HEK293 (cell line): ENCODE measurements around the gene MGLL.

ENCODE experiments used
- CTCF ChIA-PET: fragments of 350-600 bp; formaldehyde crosslinking; extraction: SDS; loops from one replicate; lab custom pipeline; 2021; ENCODE audit warnings: antibody characterized with exemption; lab: Yijun Ruan, JAX
- POLR2A ChIA-PET: fragments of 300-600 bp; formaldehyde crosslinking; extraction: SDS; loops from one replicate; lab custom pipeline; 2020; ENCODE audit warnings: antibody characterized with exemption, inconsistent platforms; lab: Yijun Ruan, JAX
- H3K27ac ChIP-seq: fragments of 200-500 bp; sonication (Bioruptor generic); 2 replicates; pipeline ENCODE4 v1.5.1; 2014; ENCODE audit warnings: low read depth, low read length, control low read depth, inconsistent platforms; ENCODE audit errors: extremely low read depth
- H3K36me3 ChIP-seq, 2 experiments: fragments of 200-500 bp in 1 of 2; sonication (Bioruptor generic) in 1 of 2; 1 replicate in 1 of 2; 2 replicates in 1 of 2; pipeline ENCODE4 v1.5.1; 2014 to 2017; ENCODE audit warnings: inconsistent platforms in 2 of 2, low read length in 2 of 2; ENCODE audit not compliant: control insufficient read depth in 2 of 2, insufficient read depth in 1 of 2
- H3K4me1 ChIP-seq: fragments of 200-500 bp; sonication (Bioruptor generic); 2 replicates; pipeline ENCODE4 v1.5.1; 2014; ENCODE audit warnings: mild to moderate bottlenecking, low read length, inconsistent platforms; ENCODE audit not compliant: control insufficient read depth, insufficient read depth
- H3K4me3 ChIP-seq: 2 replicates; pipeline ENCODE4 v1.5.1; 2011; ENCODE audit warnings: low read depth, mild to moderate bottlenecking, control low read depth, low read length, moderate library complexity
- H3K9me3 ChIP-seq: fragments of 200-500 bp; sonication (Bioruptor generic); 2 replicates; pipeline ENCODE4 v1.5.1; 2014; ENCODE audit warnings: low read depth, low read length, inconsistent platforms; ENCODE audit not compliant: control insufficient read depth, insufficient read depth
- PRDM2 ChIP-seq: fragments of 450-650 bp; formaldehyde crosslinking; IDR thresholded peaks from 2 replicates; pipeline ENCODE4 v1.5.1; 2016; ENCODE audit warnings: missing biosample characterization, missing genetic modification characterization, borderline replicate concordance
- REST ChIP-seq: fragments of 450-650 bp; formaldehyde crosslinking; IDR thresholded peaks from 2 replicates; pipeline ENCODE4 v1.5.1; 2016; ENCODE audit warnings: missing biosample characterization, missing genetic modification characterization
- SCRT1 ChIP-seq: fragments of 450-650 bp; formaldehyde crosslinking; IDR thresholded peaks from 2 replicates; pipeline ENCODE4 v1.5.1; 2016; ENCODE audit warnings: missing biosample characterization, missing genetic modification characterization, borderline replicate concordance
- WT1 ChIP-seq: fragments of 450-650 bp; formaldehyde crosslinking; IDR thresholded peaks from 2 replicates; pipeline ENCODE4 v1.5.1; 2016; ENCODE audit warnings: missing biosample characterization, missing genetic modification characterization
- ZNF114 ChIP-seq: fragments of 450-650 bp; formaldehyde crosslinking; IDR thresholded peaks from 2 replicates; pipeline ENCODE4 v1.5.0; 2017; ENCODE audit warnings: missing biosample characterization, missing genetic modification characterization
- ZNF132 ChIP-seq: fragments of 450-650 bp; formaldehyde crosslinking; IDR thresholded peaks from 2 replicates; pipeline ENCODE4 v1.5.1; 2017; ENCODE audit warnings: missing biosample characterization, missing genetic modification characterization, borderline replicate concordance
- ZNF138 ChIP-seq: fragments of 450-650 bp; formaldehyde crosslinking; IDR thresholded peaks from 2 replicates; pipeline ENCODE4 v1.5.1; 2016; ENCODE audit warnings: missing biosample characterization, missing genetic modification characterization, borderline replicate concordance
- ZNF19 ChIP-seq: fragments of 450-650 bp; formaldehyde crosslinking; IDR thresholded peaks from 2 replicates; pipeline ENCODE4; 2016; ENCODE audit warnings: missing biosample characterization, missing genetic modification characterization, low read depth
- ZNF2 ChIP-seq: fragments of 450-650 bp; formaldehyde crosslinking; IDR thresholded peaks from 2 replicates; pipeline ENCODE4 v1.5.1; 2016; ENCODE audit warnings: missing biosample characterization, missing genetic modification characterization
- ZNF280D ChIP-seq: fragments of 450-650 bp; formaldehyde crosslinking; IDR thresholded peaks from 2 replicates; pipeline ENCODE4 v1.5.1; 2016; ENCODE audit warnings: missing biosample characterization, missing genetic modification characterization
- ZNF324 ChIP-seq: fragments of 450-650 bp; formaldehyde crosslinking; IDR thresholded peaks from 2 replicates; pipeline ENCODE4 v1.5.1; 2016; ENCODE audit warnings: missing biosample characterization, missing genetic modification characterization
- ZNF473 ChIP-seq: fragments of 450-650 bp; formaldehyde crosslinking; IDR thresholded peaks from 2 replicates; pipeline ENCODE4 v1.5.1; 2017; ENCODE audit warnings: missing biosample characterization, missing genetic modification characterization
- ZNF518A ChIP-seq: fragments of 450-650 bp; formaldehyde crosslinking; conservative IDR thresholded peaks from 2 replicates; pipeline ENCODE4 v1.5.1; 2016; ENCODE audit warnings: low read depth, missing biosample characterization, missing genetic modification characterization
- ZNF529 ChIP-seq: fragments of 450-650 bp; formaldehyde crosslinking; IDR thresholded peaks from 2 replicates; pipeline ENCODE4 v1.5.1; 2017; ENCODE audit warnings: missing genetic modification characterization, missing biosample characterization; ENCODE audit not compliant: insufficient replicate concordance
- ZNF560 ChIP-seq: fragments of 450-650 bp; formaldehyde crosslinking; IDR thresholded peaks from 2 replicates; pipeline ENCODE4 v1.5.1; 2017; ENCODE audit warnings: missing biosample characterization, missing genetic modification characterization, borderline replicate concordance
- ZNF600 ChIP-seq: fragments of 450-650 bp; formaldehyde crosslinking; IDR thresholded peaks from 2 replicates; pipeline ENCODE4 v1.5.1; 2016; ENCODE audit warnings: missing biosample characterization, missing genetic modification characterization
- ZNF837 ChIP-seq: fragments of 450-650 bp; formaldehyde crosslinking; IDR thresholded peaks from 2 replicates; pipeline ENCODE4 v1.5.1; 2016; ENCODE audit warnings: missing biosample characterization, missing genetic modification characterization

Gene MGLL

GRCh38 chr3:127711896-127712295, 110.4 kb downstream of the MGLL start:
- CTCF ChIA-PET, result no interaction called here
- Histone ChIP-seq H3K9me3 (no peaks in the 10 kb centered on the region), H3K4me1 (no peaks in the 10 kb centered on the region), H3K27ac (no peak overlapping the region), H3K36me3 (no peaks in the 10 kb centered on the region), H3K4me3 (no peak overlapping the region)
- POLR2A ChIA-PET, result no interaction called here
- no peak for TF ChIP-seq ZNF837 (tag by site-specific recombination)
- TF ChIP-seq ZNF19 (tag by site-specific recombination), result no peak
- no peak for TF ChIP-seq ZNF324 (tag by site-specific recombination)
- no peak for TF ChIP-seq ZNF114 (tag by site-specific recombination)
- TF ChIP-seq ZNF529 (tag by site-specific recombination), result no peak
- TF ChIP-seq ZNF473 (tag by site-specific recombination), result no peak
- TF ChIP-seq PRDM2 (tag by site-specific recombination), result no peak
- no peak for TF ChIP-seq ZNF518A
- no peak for TF ChIP-seq ZNF138 (tag by site-specific recombination)
- no peak for TF ChIP-seq ZNF132 (tag by site-specific recombination)

GRCh38 chr3:127711021-127711695, 111.2 kb downstream of the MGLL start:
- no peaks in the 10 kb centered on the region for H3K4me1 ChIP-seq
- ChIA-PET CTCF (interaction anchor here (0.6 kb wide), 1 partner anchor 172 kb away, joined by 4 read pairs; no protein-coding TSS in a partner anchor), POLR2A (no interaction called here)
- no peak overlapping the region for H3K4me3 ChIP-seq
- H3K36me3 ChIP-seq, result no peaks in the 10 kb centered on the region
- H3K27ac ChIP-seq, result no peak overlapping the region
- no peaks in the 10 kb centered on the region for H3K9me3 ChIP-seq
- TF ChIP-seq SCRT1 (tag by site-specific recombination), result no peak
- no peak for TF ChIP-seq REST (tag by site-specific recombination)
- TF ChIP-seq ZNF600 (tag by site-specific recombination), result no peak
- TF ChIP-seq ZNF560 (tag by site-specific recombination), result no peak
- no peak for TF ChIP-seq WT1
- TF ChIP-seq ZNF2, result no peak
- no peak for TF ChIP-seq ZNF280D (tag by site-specific recombination)
